Ascending aorta (tissue), 2 donors: Measurements from ENCODE around the gene RNF25. TPM values are rescaled to one million over a fixed set of nuclear protein-coding genes. Genes with fewer than 3 reads are reported as not detected.

Source experiments
- DNase-seq, 2 donors: peaks; one replicate each; pipeline ENCODE4 v3.0.0-alpha.2; 2019; ENCODE audit warnings: low spot score in 2 of 2
- H3K27ac ChIP-seq, 2 donors: fragments of 200-600 bp; sonication (generic); one replicate each; pipeline ENCODE4 v1.5.1; 2016 to 2017; ENCODE audit warnings: mild to moderate bottlenecking in 1 of 2
- H3K27me3 ChIP-seq: fragments of 200-600 bp; sonication (generic); one replicate; pipeline ENCODE4 v1.5.1; 2017
- H3K36me3 ChIP-seq, 2 donors: fragments of 200-600 bp; sonication (generic); one replicate each; pipeline ENCODE4 v1.5.1; 2016
- H3K4me1 ChIP-seq, 2 donors: fragments of 200-600 bp; sonication (generic); one replicate each; pipeline ENCODE4 v1.5.1; 2016 to 2017; ENCODE audit warnings: mild to moderate bottlenecking in 1 of 2
- H3K4me3 ChIP-seq, 2 donors: fragments of 200-600 bp; sonication (generic); one replicate each; pipeline ENCODE4 v1.5.1; 2016 to 2017; ENCODE audit warnings: mild to moderate bottlenecking in 1 of 2
- H3K9me3 ChIP-seq, 2 donors: fragments of 200-600 bp; sonication (generic); one replicate each; pipeline ENCODE4 v1.5.1; 2016
- CTCF ChIP-seq, 3 experiments: fragments of 200-600 bp in 2 of 3; fragments of 450-650 bp in 1 of 3; sonication (generic) in 2 of 3; IDR thresholded peaks; one replicate each; pipeline ENCODE4 v1.5.1; 2016 to 2019; ENCODE audit warnings: antibody characterized with exemption in 3 of 3, mild to moderate bottlenecking in 1 of 3, moderate library complexity in 1 of 3
- intact Hi-C: fragments of 100-400 bp; cut with DNase I; formaldehyde crosslinking; loops from one replicate; pipeline ENCODE4 v1.15.1; 2023
- total RNA-seq: library from RNA; depleted of rRNA; stranded (reverse); fragments of >200 nt; gene quantifications from one replicate; pipeline ENCODE4 v1.1.0, GENCODE V29; 2016

The RNF25 gene
- total RNA-seq, 1 donor from 2014 or later: 36.0 TPM

GRCh38 chr2:218659258-218659987, 12.4 kb downstream of the RNF25 start, which contains the start of the genes BCS1L and ZNF142:
Gene BCS1L, plus strand, starts transcription at chr2:218659683. Its CDS starts 1,305 bp downstream, at chr2:218660988.
Gene ZNF142, minus strand, starts transcription at chr2:218659623. Its CDS starts 3,194 bp downstream, at chr2:218656429.
- Histone ChIP-seq H3K4me1 (peaks cover 0 to 7% of the 10 kb centered on the region in 2 donors), H3K36me3 (peaks cover 42 to 45% of the 10 kb centered on the region in 2 donors), H3K27me3 (no peaks in the 10 kb centered on the region), H3K27ac (peak within 1 kb of the TSS; percentile 56 to 62), H3K4me3 (peak within 1 kb of the TSS; percentile 82 to 96), H3K9me3 (no peaks in the 10 kb centered on the region)
- no peak for TF ChIP-seq CTCF (IDR thresholded peaks at IDR 0.05)
- peak; percentile 69 to 94 for DNase-seq
- intact Hi-C loops: no loop called here

- H3K9me3 ChIP-seq: no peaks in the 10 kb centered on the region
- peak overlapping the region; percentile 82 to 96 for H3K4me3 ChIP-seq
- peaks cover 0 to 7% of the 10 kb centered on the region in 2 donors for H3K4me1 ChIP-seq
- intact Hi-C loops: no loop called here
- no peaks in the 10 kb centered on the region for H3K27me3 ChIP-seq
- TF ChIP-seq CTCF (IDR thresholded peaks at IDR 0.05): no peak
- DNase-seq: no peak
- H3K27ac ChIP-seq: peak overlapping the region; percentile 56 to 62
- H3K36me3 ChIP-seq: peaks cover 42% of the 10 kb centered on the region in 2 donors
Measured at GRCh38 chr2:218658671-218659257, 13.0 kb downstream of the RNF25 start.

GRCh38 chr2:218655751-218656150, 16.1 kb downstream of the RNF25 start:
- DNase-seq: no peak
- peaks cover 49 to 54% of the 10 kb centered on the region in 2 donors for H3K36me3 ChIP-seq

GRCh38 chr2:218648787-218649100, 23.1 kb downstream of the RNF25 start:
- Histone ChIP-seq H3K9me3 (no peaks in the 10 kb centered on the region), H3K4me3 (no peak overlapping the region), H3K36me3 (peaks cover 93 to 94% of the 10 kb centered on the region in 2 donors), H3K27me3 (no peaks in the 10 kb centered on the region), H3K27ac (no peak overlapping the region), H3K4me1 (no peaks in the 10 kb centered on the region)
- intact Hi-C loops: no loop called here
- TF ChIP-seq CTCF (IDR thresholded peaks at IDR 0.05): peak in 1 of 3 experiments; percentile 5
- DNase-seq: no peak

More at GRCh38 chr2:218655751-218656150, 16.1 kb downstream of the RNF25 start:
- TF ChIP-seq CTCF (IDR thresholded peaks at IDR 0.05): no peak
- intact Hi-C loops: no loop called here
- H3K27ac ChIP-seq: no peak overlapping the region
- H3K4me3 ChIP-seq: no peak overlapping the region
- H3K4me1 ChIP-seq: peaks cover 0 to 7% of the 10 kb centered on the region in 2 donors
- no peaks in the 10 kb centered on the region for H3K27me3 ChIP-seq
- no peaks in the 10 kb centered on the region for H3K9me3 ChIP-seq

GRCh38 chr2:218648088-218648786, 23.6 kb downstream of the RNF25 start:
- TF ChIP-seq CTCF (IDR thresholded peaks at IDR 0.05): peak; percentile 54 to 67 (median 63)
- no peak overlapping the region for H3K4me3 ChIP-seq
- DNase-seq: peak in 1 of 2 donors; percentile 72
- no peaks in the 10 kb centered on the region for H3K27me3 ChIP-seq
- H3K9me3 ChIP-seq: no peaks in the 10 kb centered on the region
- intact Hi-C loops: no loop called here
- peaks cover 94 to 95% of the 10 kb centered on the region in 2 donors for H3K36me3 ChIP-seq
- H3K27ac ChIP-seq: no peak overlapping the region
- no peaks in the 10 kb centered on the region for H3K4me1 ChIP-seq
